PC-3 (cell line): ENCODE measurements around the gene FSCN2. TPM values are rescaled to one million over a fixed set of nuclear protein-coding genes. Genes with fewer than 3 reads are reported as not detected.

Experiments used
- ATAC-seq: fragments of 200-7000 bp; cut with Tn5 transposase; 2 replicates; pipeline ENCODE4 v1.9.1; 2020; ENCODE audit warnings: mild to moderate bottlenecking, moderate library complexity
- BruUV-seq: library from RNA; stranded (reverse); fragments of 400-500 nt; replicated peaks from 2 replicates; lab custom pipeline; 2021; lab: Mats Ljungman, UMichigan
- CTCF ChIA-PET: fragments of 300-600 bp; sonication (Branson Sonifier 250); formaldehyde crosslinking; loops from one replicate; lab custom pipeline; 2022; ENCODE audit warnings: antibody characterized with exemption; lab: Charles Lee
- POLR2A ChIA-PET: fragments of 300-600 bp; sonication (Branson Sonifier 250); formaldehyde crosslinking; loops from one replicate; lab custom pipeline; 2022; ENCODE audit warnings: antibody characterized with exemption; ENCODE audit not compliant: unreplicated experiment; lab: Charles Lee
- DNase-seq: peaks from one replicate; pipeline ENCODE4 v3.0.0-alpha.2; 2015
- H2AFZ ChIP-seq: fragments of 300-600 bp; sonication (generic); 2 replicates; pipeline ENCODE4 v1.6.0; 2016; ENCODE audit warnings: antibody characterized with exemption, low read length
- H3F3A ChIP-seq: fragments of 300-600 bp; sonication (generic); one replicate; pipeline ENCODE4 v1.6.0; 2017; ENCODE audit warnings: antibody characterized with exemption, low read length, control low read depth, mild to moderate bottlenecking; ENCODE audit not compliant: unreplicated experiment
- H3K27ac ChIP-seq: fragments of 300-600 bp; sonication (generic); 2 replicates; pipeline ENCODE4 v1.5.1; 2016; ENCODE audit warnings: mild to moderate bottlenecking, low read length
- H3K27me3 ChIP-seq: fragments of 300-600 bp; sonication (generic); 2 replicates; pipeline ENCODE4 v1.6.1; 2016; ENCODE audit warnings: low read length, mixed read lengths
- H3K36me3 ChIP-seq: fragments of 300-600 bp; sonication (generic); 2 replicates; pipeline ENCODE4 v1.6.1; 2016; ENCODE audit warnings: low read depth, mixed run types, low read length, mixed read lengths
- H3K4me1 ChIP-seq: fragments of 300-600 bp; sonication (generic); 2 replicates; pipeline ENCODE4 v1.5.1; 2016; ENCODE audit warnings: low read length; ENCODE audit not compliant: insufficient read depth
- H3K4me2 ChIP-seq: fragments of 300-600 bp; sonication (generic); 2 replicates; pipeline ENCODE4 v1.6.0; 2016; ENCODE audit warnings: low read length
- H3K4me3 ChIP-seq: fragments of 300-600 bp; sonication (generic); 2 replicates; pipeline ENCODE4 v1.5.1; 2016; ENCODE audit warnings: mild to moderate bottlenecking, low read length, mixed read lengths
- H3K79me2 ChIP-seq: fragments of 300-600 bp; sonication (generic); 2 replicates; pipeline ENCODE4 v1.6.1; 2017; ENCODE audit warnings: low read length, mixed read lengths
- H3K9ac ChIP-seq: fragments of 300-600 bp; sonication (generic); 2 replicates; pipeline ENCODE4 v1.6.0; 2016; ENCODE audit warnings: mild to moderate bottlenecking, low read length
- H3K9me2 ChIP-seq: fragments of 300-600 bp; sonication (generic); replicated peaks from 2 replicates; pipeline ENCODE4 v1.6.1; 2016; ENCODE audit warnings: mixed run types, low read length, mixed read lengths
- H3K9me3 ChIP-seq: fragments of 300-600 bp; sonication (generic); 2 replicates; pipeline ENCODE4 v1.6.1; 2016; ENCODE audit warnings: low read length, mixed read lengths
- H4K20me1 ChIP-seq: fragments of 300-600 bp; sonication (generic); 2 replicates; pipeline ENCODE4 v1.6.1; 2016; ENCODE audit warnings: low read length, mixed read lengths
- EZH2 ChIP-seq: fragments of 300-600 bp; sonication (generic); IDR thresholded peaks from one replicate; pipeline ENCODE4 v1.6.1; 2017; ENCODE audit warnings: antibody characterized with exemption, mild to moderate bottlenecking, low read length; ENCODE audit not compliant: unreplicated experiment
- EZH2phosphoT487 ChIP-seq: fragments of 300-600 bp; sonication (generic); IDR thresholded peaks from 2 replicates; pipeline ENCODE4 v1.6.1; 2018; ENCODE audit warnings: mild to moderate bottlenecking, antibody characterized with exemption, low read length, borderline replicate concordance
- intact Hi-C: fragments of 100-400 bp; cut with micrococcal nuclease; formaldehyde crosslinking; loops from 2 replicates; pipeline ENCODE4 v1.9.0; 2023
- total RNA-seq: library from RNA; depleted of rRNA; stranded (reverse); fragments of >200 nt; gene quantifications from 2 replicates; pipeline ENCODE4 v1.2.3, GENCODE V29; 2014
- TF ChIP-seq, protein P1 (sequence below): fragments of 300-600 bp; sonication (generic); conservative IDR thresholded peaks from 2 replicates; pipeline ENCODE4 v1.5.1; 2017; ENCODE audit warnings: antibody characterized with exemption, low read depth, mild to moderate bottlenecking, low read length

Gene FSCN2
- total RNA-seq, 1 experiment from 2014 or later = 0.87 TPM

- TF ChIP-seq EZH2 = no peak
- TF ChIP-seq, protein P1, sequence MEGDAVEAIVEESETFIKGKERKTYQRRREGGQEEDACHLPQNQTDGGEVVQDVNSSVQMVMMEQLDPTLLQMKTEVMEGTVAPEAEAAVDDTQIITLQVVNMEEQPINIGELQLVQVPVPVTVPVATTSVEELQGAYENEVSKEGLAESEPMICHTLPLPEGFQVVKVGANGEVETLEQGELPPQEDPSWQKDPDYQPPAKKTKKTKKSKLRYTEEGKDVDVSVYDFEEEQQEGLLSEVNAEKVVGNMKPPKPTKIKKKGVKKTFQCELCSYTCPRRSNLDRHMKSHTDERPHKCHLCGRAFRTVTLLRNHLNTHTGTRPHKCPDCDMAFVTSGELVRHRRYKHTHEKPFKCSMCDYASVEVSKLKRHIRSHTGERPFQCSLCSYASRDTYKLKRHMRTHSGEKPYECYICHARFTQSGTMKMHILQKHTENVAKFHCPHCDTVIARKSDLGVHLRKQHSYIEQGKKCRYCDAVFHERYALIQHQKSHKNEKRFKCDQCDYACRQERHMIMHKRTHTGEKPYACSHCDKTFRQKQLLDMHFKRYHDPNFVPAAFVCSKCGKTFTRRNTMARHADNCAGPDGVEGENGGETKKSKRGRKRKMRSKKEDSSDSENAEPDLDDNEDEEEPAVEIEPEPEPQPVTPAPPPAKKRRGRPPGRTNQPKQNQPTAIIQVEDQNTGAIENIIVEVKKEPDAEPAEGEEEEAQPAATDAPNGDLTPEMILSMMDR = no peak
- TF ChIP-seq EZH2phosphoT487 = no peak
- BruUV-seq = no TSS peak
- Histone ChIP-seq H3K9me2 (no peaks in the 10 kb centered on the region), H3K27me3 (no peaks in the 10 kb centered on the region), H2AFZ (no peak overlapping the region), H3K4me3 (no peak overlapping the region), H3K4me1 (peaks cover 30% of the 10 kb centered on the region), H3K9me3 (no peaks in the 10 kb centered on the region), H3K79me2 (peaks cover 21% of the 10 kb centered on the region), H3K4me2 (no peak overlapping the region), H3F3A (peaks cover 11% of the 10 kb centered on the region), H4K20me1 (peaks cover 24% of the 10 kb centered on the region), H3K36me3 (peaks cover 66% of the 10 kb centered on the region), H3K9ac (no peak overlapping the region), H3K27ac (no peak overlapping the region)
- POLR2A ChIA-PET = interaction anchor here (0.7 kb wide), 1 partner anchor 949 kb away, joined by 3 read pairs; no protein-coding TSS in a partner anchor
- CTCF ChIA-PET = interaction anchor here (0.7 kb wide), 1 partner anchor 52 kb away, joined by 15 read pairs; no protein-coding TSS in a partner anchor
- intact Hi-C loops = no loop called here
- ATAC-seq = no peak
- DNase-seq = no peak
These were observed 40.2 kb downstream of the FSCN2 start for GRCh38 chr17:81568416-81568815.

DNA sequence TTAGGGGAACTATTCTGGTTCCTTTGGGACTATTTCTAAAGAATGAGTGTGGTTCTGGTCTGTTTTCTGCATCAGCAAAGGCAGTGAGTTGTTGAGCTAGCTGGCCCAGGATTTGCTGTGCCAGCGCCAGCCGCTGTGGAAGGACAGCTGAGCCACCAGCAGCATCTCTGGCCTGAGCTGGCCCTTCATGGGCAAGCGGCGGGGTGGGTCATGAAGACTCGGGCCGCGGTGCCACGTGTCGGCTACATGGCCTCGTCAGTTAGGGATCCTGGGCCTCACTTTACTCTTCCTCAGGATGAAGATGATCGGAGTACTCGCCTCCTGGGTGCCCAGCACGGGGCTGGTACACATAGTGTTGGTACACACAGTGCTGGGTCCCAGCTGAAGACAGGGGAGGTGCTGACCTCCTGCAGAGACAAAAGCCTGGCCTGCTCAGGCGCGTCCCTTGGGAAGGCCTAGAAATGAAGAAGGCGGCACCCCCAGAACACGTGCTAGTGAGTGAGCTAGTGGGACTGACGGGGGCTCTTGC lies 41.9 kb downstream of the FSCN2 start:
- ChIA-PET POLR2A (no interaction called here), CTCF (interaction anchor here (0.6 kb wide), 1 partner anchor 98 kb away, joined by 3 read pairs; no protein-coding TSS in a partner anchor)
- intact Hi-C loops = no loop called here
- Histone ChIP-seq H3K9me3 (no peaks in the 10 kb centered on the region), H2AFZ (no peak overlapping the region), H3K36me3 (peaks cover 66% of the 10 kb centered on the region), H3K9ac (no peak overlapping the region), H4K20me1 (peaks cover 33% of the 10 kb centered on the region), H3K27ac (no peak overlapping the region), H3F3A (peaks cover 11% of the 10 kb centered on the region), H3K4me1 (peaks cover 30% of the 10 kb centered on the region), H3K9me2 (no peaks in the 10 kb centered on the region), H3K4me3 (no peak overlapping the region), H3K27me3 (no peaks in the 10 kb centered on the region), H3K79me2 (peaks cover 32% of the 10 kb centered on the region), H3K4me2 (no peak overlapping the region)
- ATAC-seq (no peak), DNase-seq (no peak)
- TF ChIP-seq EZH2phosphoT487 = no peak
- TF ChIP-seq EZH2 = no peak
- TF ChIP-seq, protein P1 = no peak
- no TSS peak for BruUV-seq

DNA sequence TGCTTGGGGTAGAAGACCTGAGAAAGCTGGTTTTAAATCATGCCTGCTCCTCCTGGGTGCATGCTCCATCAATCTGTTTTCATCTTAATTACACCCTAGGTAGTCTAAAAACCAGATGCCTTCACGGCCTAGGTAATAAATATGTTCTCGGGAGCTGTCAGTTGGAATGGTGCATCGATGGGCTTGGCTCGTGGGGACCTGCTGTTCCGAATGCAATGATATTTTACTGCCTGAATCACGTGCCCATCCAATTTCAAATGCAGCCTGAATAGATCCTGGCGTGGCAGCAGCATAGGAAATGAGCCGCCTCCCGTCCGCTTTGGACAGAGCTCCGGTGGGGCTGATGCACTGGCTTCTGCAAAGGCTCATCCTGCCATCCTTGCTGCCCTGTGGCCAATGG lies 42.8 kb downstream of the FSCN2 start:
- no peaks in the 10 kb centered on the region for H3K9me3 ChIP-seq
- peaks cover 5% of the 10 kb centered on the region for H3F3A ChIP-seq
- peaks cover 64% of the 10 kb centered on the region for H3K36me3 ChIP-seq
- H2AFZ ChIP-seq = no peak overlapping the region
- no peak overlapping the region for H3K9ac ChIP-seq
- intact Hi-C loops = no loop called here
- H4K20me1 ChIP-seq = peaks cover 34% of the 10 kb centered on the region
- no TSS peak for BruUV-seq
- no peaks in the 10 kb centered on the region for H3K9me2 ChIP-seq
- TF ChIP-seq EZH2 (no peak), EZH2phosphoT487 (no peak)
- TF ChIP-seq, protein P1 = no peak
- H3K27ac ChIP-seq = no peak overlapping the region
- peaks cover 32% of the 10 kb centered on the region for H3K79me2 ChIP-seq
- no peaks in the 10 kb centered on the region for H3K27me3 ChIP-seq
- no peak overlapping the region for H3K4me2 ChIP-seq
- ChIA-PET CTCF (no interaction called here), POLR2A (interaction anchor here (0.6 kb wide), 1 partner anchor 95 kb away, joined by 3 read pairs; the partner anchor contains the start of genes CCDC137 and OXLD1)
- no peak for ATAC-seq
- H3K4me3 ChIP-seq = no peak overlapping the region
- peaks cover 31% of the 10 kb centered on the region for H3K4me1 ChIP-seq
- no peak for DNase-seq
